Activated CD8-positive, alpha-beta memory T cell treated with anti-CD3 and anti-CD28 coated beads, Interleukin-2, amount 50 U/mL, for 1 hour (primary cell): ENCODE results near the gene HNF1B.

Source experiments
- DNase-seq: peaks from one replicate; pipeline ENCODE4 v3.0.0-alpha.2; 2020; ENCODE audit errors: extremely low read depth

The HNF1B gene

DNA sequence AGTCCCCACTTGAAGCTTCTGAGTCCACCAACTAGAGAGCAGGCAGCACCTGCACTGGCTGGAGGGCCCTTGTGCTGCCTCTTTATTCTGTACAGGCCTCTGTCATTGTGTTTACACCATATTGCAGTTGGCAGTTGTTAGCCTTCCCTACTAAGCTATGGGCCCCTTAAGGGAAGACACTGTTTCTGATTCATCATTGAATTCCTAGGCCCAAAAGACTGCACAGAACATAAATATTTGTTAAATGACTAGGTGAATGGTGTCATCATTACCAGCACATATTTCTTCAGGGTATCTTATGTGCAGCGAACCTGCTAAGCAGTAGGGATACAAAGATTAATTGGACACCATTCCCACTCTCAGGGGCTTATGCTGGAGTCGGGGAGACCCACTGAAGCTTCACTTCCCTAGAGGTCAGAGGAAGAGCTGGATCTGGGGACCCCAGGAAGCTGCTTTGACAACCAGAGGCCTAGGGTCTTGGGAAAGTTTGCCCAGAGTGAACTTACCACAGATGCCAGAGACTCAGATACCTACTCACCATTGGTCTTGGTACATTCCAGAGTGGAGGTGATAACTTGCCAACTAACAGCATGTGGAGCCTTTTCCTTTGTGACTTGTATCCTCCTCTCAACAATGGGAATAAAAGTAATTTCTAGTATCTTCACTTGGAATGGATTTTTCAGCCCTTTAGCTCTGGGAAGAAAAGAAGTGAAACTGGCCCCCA, 72.9 kb downstream of the HNF1B start:
- DNase-seq, result no peak

DNA sequence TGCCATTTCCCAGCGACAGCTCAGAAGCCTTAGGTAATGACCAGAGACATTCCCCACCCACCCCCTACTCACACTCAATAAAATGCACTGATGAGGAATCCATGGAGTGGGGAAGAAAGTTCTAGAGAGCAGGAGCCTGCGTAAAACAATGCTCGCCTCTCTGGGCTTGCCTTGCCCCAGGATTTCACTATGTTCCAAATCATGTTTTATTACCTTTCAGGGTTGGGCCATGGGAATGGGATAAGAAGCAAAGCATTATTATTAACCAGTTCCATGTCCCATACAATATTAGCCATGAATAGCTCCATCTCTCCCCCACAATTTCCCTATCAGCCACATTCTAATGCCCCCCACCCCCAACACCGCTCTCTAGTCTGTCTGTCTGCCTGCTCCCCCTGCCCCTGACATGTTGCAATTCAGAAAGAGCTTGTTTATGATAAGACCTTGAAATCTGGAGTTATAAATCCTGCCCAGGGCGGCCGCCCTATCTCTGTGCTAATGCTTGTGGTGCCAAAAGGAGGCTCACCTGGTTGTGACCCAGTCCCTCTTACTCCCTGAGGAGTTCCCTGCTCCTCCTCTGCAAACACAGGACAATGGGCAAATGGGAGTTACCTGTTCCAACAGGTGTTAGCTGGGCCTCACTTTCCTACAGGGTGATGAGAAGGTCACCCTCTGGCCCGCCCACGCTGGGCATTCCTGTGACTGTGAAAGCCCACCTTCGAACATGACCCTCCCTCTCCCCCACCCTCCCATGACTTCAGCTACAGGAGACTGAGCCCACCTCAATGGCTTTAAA, 73.6 kb downstream of the HNF1B start:
- DNase-seq, result no peak

GRCh38 chr17:37667039-37667438, 77.8 kb downstream of the HNF1B start:
- no peak for DNase-seq

DNA sequence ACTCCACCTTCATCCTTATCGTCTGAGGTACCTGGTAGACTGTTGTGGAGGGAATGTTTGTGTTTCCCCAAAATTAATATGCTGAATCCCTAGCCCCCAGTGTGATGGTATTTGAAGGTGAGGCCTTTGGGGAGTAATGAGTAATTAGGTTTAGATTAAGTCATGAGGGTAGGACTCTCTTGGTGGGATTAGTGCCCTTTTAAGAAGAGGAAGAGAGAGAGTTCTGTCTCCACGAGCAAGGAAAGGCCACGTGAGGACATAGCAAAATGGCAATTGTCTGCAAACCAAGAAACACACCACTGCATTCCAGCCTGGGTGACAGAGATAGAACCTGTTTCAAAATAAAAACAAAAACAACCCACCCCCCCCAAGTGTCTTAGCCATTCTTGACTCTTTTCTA, 80.6 kb downstream of the HNF1B start:
- DNase-seq, result no peak

- no peak for DNase-seq
Measured at GRCh38 chr17:37662353-37662752, 82.5 kb downstream of the HNF1B start.

DNA sequence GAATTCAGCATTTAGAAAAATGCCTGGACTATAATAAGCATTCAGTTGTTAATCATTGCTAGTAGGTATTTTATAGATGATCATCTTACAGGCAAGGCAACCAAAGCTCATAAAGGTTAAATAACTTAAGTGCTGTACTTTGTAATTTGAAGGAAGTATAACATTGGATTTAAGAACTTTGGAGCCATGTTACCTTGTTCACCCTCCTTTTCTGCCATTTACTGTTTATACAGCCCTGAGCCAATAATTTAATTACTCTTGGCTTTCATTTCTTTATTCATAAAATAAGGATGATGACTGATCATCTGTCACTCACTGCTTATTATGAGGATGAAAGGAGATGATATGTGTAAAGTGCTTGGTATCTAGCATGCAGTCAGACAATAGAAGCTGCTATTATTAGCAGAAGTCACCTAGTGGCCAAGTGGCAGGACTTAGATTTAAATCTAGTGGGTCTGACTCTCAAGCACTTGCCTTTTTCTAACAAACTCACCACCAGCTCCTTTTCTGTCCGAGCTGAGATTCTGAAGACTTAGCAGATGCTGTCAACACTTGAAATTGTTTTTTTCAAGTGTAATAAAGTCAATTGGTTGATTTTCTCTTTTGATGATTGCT, 83.4 kb downstream of the HNF1B start:
- DNase-seq, result no peak

GRCh38 chr17:37659925-37660324, 84.9 kb downstream of the HNF1B start:
- DNase-seq, result no peak

GRCh38 chr17:37657202-37657601, 87.7 kb downstream of the HNF1B start:
- DNase-seq, result no peak

DNA sequence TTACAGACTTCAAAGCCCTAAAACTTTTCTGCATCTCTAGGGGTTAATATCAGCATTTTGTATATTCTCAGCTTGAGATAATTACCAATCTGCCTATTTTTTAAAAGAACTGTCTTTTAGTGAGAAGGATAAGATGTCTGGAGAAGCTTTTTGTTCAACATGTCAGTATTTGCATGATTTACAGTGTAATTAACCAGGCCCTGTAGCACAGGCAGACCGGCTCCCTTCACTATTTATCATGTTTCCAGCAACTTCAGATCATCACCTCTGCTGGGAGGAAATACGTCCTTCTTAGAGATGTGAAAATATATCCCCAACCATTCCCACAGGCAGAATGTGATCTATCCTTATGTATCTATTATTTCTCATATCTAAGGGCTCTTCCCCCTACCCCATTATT, 93.0 kb downstream of the HNF1B start:
- no peak for DNase-seq

- DNase-seq, result no peak
Measured at GRCh38 chr17:37650419-37651003, 94.3 kb downstream of the HNF1B start.

GRCh38 chr17:37648555-37648954, 96.3 kb downstream of the HNF1B start:
- DNase-seq, result no peak

DNA sequence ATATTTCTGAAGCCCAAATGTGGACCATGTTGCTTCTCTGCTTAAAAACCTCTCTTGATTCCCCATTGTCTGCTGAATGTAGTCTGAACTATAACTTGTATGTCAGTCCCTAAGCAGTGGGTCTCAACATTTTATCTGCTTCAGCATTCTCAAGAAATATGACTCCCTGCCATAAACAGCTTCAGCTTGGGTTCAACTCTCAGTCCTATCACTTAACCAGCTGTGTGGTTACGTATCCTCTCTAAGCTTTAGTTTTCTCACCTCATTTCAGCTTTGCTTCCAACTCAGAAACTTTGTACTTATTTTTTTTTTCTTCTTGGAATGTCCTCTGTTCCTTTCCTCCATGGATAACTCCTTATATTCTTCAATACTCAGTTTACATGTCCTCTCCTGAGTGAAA, 97.0 kb downstream of the HNF1B start:
- DNase-seq, result no peak

- DNase-seq, result no peak
Measured at GRCh38 chr17:37643869-37644268, 101.0 kb downstream of the HNF1B start.

DNA sequence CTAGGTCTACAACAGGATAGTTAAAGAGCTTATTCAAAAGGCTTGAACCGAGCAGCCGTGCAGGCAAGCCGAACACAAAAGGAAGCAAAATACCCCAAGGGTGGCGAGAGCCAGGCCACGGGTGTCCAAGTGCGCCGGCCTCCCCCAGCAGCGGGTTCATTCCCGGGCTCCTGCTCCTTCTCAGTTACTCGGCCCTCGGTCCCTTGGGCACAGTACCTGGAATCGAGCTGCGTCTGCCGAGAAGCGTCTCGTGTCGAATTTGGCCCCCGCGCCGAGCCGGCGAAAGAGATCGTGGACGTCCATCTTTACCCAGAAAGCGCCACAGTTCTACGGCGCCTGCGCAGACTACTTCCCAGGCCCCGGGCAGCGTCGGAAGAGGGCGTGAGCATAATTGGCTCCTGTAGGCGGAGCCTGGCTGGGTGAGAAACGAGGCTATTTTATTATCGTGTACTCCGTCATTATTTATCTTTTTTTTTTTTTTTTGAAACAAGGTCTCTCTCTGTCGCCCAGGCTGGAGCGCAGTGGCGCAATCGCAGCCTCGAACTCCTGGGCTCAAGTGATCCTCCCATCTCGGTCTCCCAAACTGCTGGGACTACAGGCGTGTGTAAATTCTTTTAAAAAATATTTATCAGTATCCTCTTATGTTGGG, 101.6 kb downstream of the HNF1B start, which contains the start of gene DDX52:
TSS of gene DDX52 (minus strand) at position 329 of the 649 bp plus-strand sequence. CDS start at position 303, 26 bp downstream.
- DNase-seq, result peak; percentile 79

- DNase-seq, result no peak
Measured at GRCh38 chr17:37642681-37643080, 102.2 kb downstream of the HNF1B start.

GRCh38 chr17:37640015-37640414, 104.8 kb downstream of the HNF1B start:
- no peak for DNase-seq

- no peak for DNase-seq
Measured at GRCh38 chr17:37637956-37638355, 106.9 kb downstream of the HNF1B start.
